Epithelial cell of proximal tubule (primary cell): ENCODE data around the gene PPM1N. TPM values are rescaled to one million over a fixed set of nuclear protein-coding genes. Genes with fewer than 3 reads are reported as not detected.

Experiments used
- DNase-seq: peaks from one replicate; pipeline ENCODE4 v3.0.0-alpha.2; 2011; ENCODE audit warnings: low read depth
- H3K4me3 ChIP-seq: 2 replicates; pipeline ENCODE4 v1.5.1; 2011; ENCODE audit warnings: low read depth, mild to moderate bottlenecking, low read length
- CTCF ChIP-seq: conservative IDR thresholded peaks from 2 replicates; pipeline ENCODE4 v1.5.1; 2012; ENCODE audit warnings: low read depth, mild to moderate bottlenecking, low read length
- total RNA-seq: library from RNA; depleted of rRNA; stranded (reverse); fragments of >200 nt; gene quantifications from 2 replicates; pipeline ENCODE4 v1.2.3, GENCODE V29; 2015

The PPM1N gene
- total RNA-seq, 1 donor from 2014 or later, result 0.17 TPM

- DNase-seq, result no peak
- no peak for TF ChIP-seq CTCF
- no peak overlapping the region for H3K4me3 ChIP-seq
These were observed 28.7 kb downstream of the PPM1N start for GRCh38 chr19:45526971-45527370.

GRCh38 chr19:45527731-45528130, 29.5 kb downstream of the PPM1N start:
- no peak overlapping the region for H3K4me3 ChIP-seq
- DNase-seq, result no peak
- TF ChIP-seq CTCF, result no peak

GRCh38 chr19:45528149-45528743, 30.0 kb downstream of the PPM1N start:
- no peak overlapping the region for H3K4me3 ChIP-seq
- peak; percentile 2 for TF ChIP-seq CTCF
- DNase-seq, result no peak

GRCh38 chr19:45528744-45529419, 30.6 kb downstream of the PPM1N start:
- no peak for TF ChIP-seq CTCF
- no peak for DNase-seq
- peak overlapping the region; percentile 27 for H3K4me3 ChIP-seq

GRCh38 chr19:45529420-45529785, 31.2 kb downstream of the PPM1N start:
- TF ChIP-seq CTCF, result no peak
- H3K4me3 ChIP-seq, result no peak overlapping the region
- no peak for DNase-seq

GRCh38 chr19:45531349-45531748, 33.1 kb downstream of the PPM1N start:
- H3K4me3 ChIP-seq, result no peak overlapping the region
- no peak for TF ChIP-seq CTCF
- DNase-seq, result no peak

GRCh38 chr19:45539459-45539858, 41.2 kb downstream of the PPM1N start:
- DNase-seq, result no peak
- no peak for TF ChIP-seq CTCF

More at GRCh38 chr19:45539459-45539858, 41.2 kb downstream of the PPM1N start:
- no peak overlapping the region for H3K4me3 ChIP-seq
